IMR-90 (cell line): ENCODE measurements around the gene GJA5. TPM values are rescaled to one million over a fixed set of nuclear protein-coding genes. Genes with fewer than 3 reads are reported as not detected.

ENCODE experiments used
- ATAC-seq: fragments of 200-7000 bp; cut with Tn5 transposase; 2 replicates; pipeline ENCODE4 v1.9.1; 2020; ENCODE audit warnings: low read depth, mild to moderate bottlenecking, moderate library complexity
- BruUV-seq: library from RNA; stranded (reverse); fragments of 400-500 nt; replicated peaks from 2 replicates; lab custom pipeline; 2021; lab: Mats Ljungman, UMichigan
- CTCF ChIA-PET: fragments of 300-600 bp; formaldehyde crosslinking; extraction: SDS; loops from one replicate; lab custom pipeline; 2021; ENCODE audit warnings: antibody characterized with exemption; lab: Yijun Ruan, JAX
- POLR2A ChIA-PET: fragments of 300-600 bp; sonication (Branson Sonifier 250); formaldehyde crosslinking; loops from one replicate; lab custom pipeline; 2022; ENCODE audit warnings: antibody characterized with exemption; ENCODE audit not compliant: unreplicated experiment; lab: Charles Lee
- DNase-seq: peaks from one replicate; pipeline ENCODE4 v3.0.0; 2013
- H2AFZ ChIP-seq: replicated peaks from 2 replicates; pipeline ENCODE3; 2013; ENCODE audit warnings: low read length, mild to moderate bottlenecking; ENCODE audit not compliant: poor library complexity
- H2AK5ac ChIP-seq: 2 replicates; pipeline ENCODE4 v1.6.1; 2013; ENCODE audit warnings: low read depth, low read length, inconsistent platforms
- H2AK9ac ChIP-seq: replicated peaks from 2 replicates; pipeline ENCODE3; 2013; ENCODE audit warnings: mild to moderate bottlenecking, low read depth, low read length, moderate library complexity; ENCODE audit not compliant: poor library complexity
- H2BK120ac ChIP-seq: 2 replicates; pipeline ENCODE4 v1.6.1; 2013; ENCODE audit warnings: low read depth, low read length, inconsistent platforms
- H2BK15ac ChIP-seq: 3 replicates; pipeline ENCODE4 v1.6.1; 2013; ENCODE audit warnings: low read depth, low read length, inconsistent platforms
- H2BK20ac ChIP-seq: 2 replicates; pipeline ENCODE4 v1.6.1; 2013; ENCODE audit warnings: low read depth, mild to moderate bottlenecking, inconsistent platforms, low read length, moderate library complexity
- H2BK5ac ChIP-seq: 2 replicates; pipeline ENCODE4 v1.6.1; 2013; ENCODE audit warnings: mild to moderate bottlenecking, low read depth, low read length, inconsistent platforms; ENCODE audit not compliant: poor library complexity, severe bottlenecking
- H3K14ac ChIP-seq: replicated peaks from 2 replicates; pipeline ENCODE4 v1.6.1; 2013; ENCODE audit warnings: low read depth, low read length, inconsistent platforms
- H3K18ac ChIP-seq: 2 replicates; pipeline ENCODE4 v1.6.1; 2013; ENCODE audit warnings: low read depth, low read length, control low read depth
- H3K23ac ChIP-seq: 2 replicates; pipeline ENCODE4 v1.6.1; 2013; ENCODE audit warnings: low read depth, low read length, inconsistent platforms
- H3K27ac ChIP-seq: 2 replicates; pipeline ENCODE4 v1.5.1; 2013; ENCODE audit warnings: mild to moderate bottlenecking, control low read depth, low read length; ENCODE audit not compliant: insufficient read depth
- H3K27me3 ChIP-seq: 2 replicates; pipeline ENCODE4 v1.6.1; 2013; ENCODE audit warnings: low read length; ENCODE audit not compliant: control insufficient read depth, insufficient read depth
- H3K36me3 ChIP-seq: 2 replicates; pipeline ENCODE4 v1.6.1; 2013; ENCODE audit warnings: low read length, mixed read lengths; ENCODE audit not compliant: control insufficient read depth, insufficient read depth
- H3K4ac ChIP-seq: 2 replicates; pipeline ENCODE4 v1.6.1; 2013; ENCODE audit warnings: low read depth, low read length, inconsistent platforms
- H3K4me1 ChIP-seq: 2 replicates; pipeline ENCODE4 v1.6.1; 2013; ENCODE audit warnings: low read length, mixed read lengths; ENCODE audit not compliant: control insufficient read depth, insufficient read depth
- H3K4me2 ChIP-seq: 2 replicates; pipeline ENCODE4 v1.6.1; 2013; ENCODE audit warnings: low read depth, mild to moderate bottlenecking, control low read depth, low read length, moderate library complexity
- H3K4me3 ChIP-seq: 2 replicates; pipeline ENCODE4 v1.5.1; 2013; ENCODE audit warnings: low read depth, mild to moderate bottlenecking, control low read depth, low read length, moderate library complexity; ENCODE audit not compliant: insufficient read depth
- H3K56ac ChIP-seq: 2 replicates; pipeline ENCODE4 v1.6.1; 2013; ENCODE audit warnings: low read length, inconsistent platforms; ENCODE audit not compliant: insufficient read depth; ENCODE audit errors: extremely low read depth
- H3K79me1 ChIP-seq, 2 experiments: 2 replicates each; pipeline ENCODE4 v1.6.1; 2013; ENCODE audit warnings: low read length in 2 of 2, inconsistent platforms in 1 of 2, low read depth in 1 of 2
- H3K9ac ChIP-seq: 2 replicates; pipeline ENCODE4 v1.6.1; 2013; ENCODE audit warnings: low read depth, low read length, control low read depth
- H3K9me1 ChIP-seq: 2 replicates; pipeline ENCODE4 v1.6.1; 2013; ENCODE audit warnings: low read length, inconsistent platforms; ENCODE audit not compliant: insufficient read depth
- H3K9me3 ChIP-seq: 2 replicates; pipeline ENCODE4 v1.6.1; 2013; ENCODE audit warnings: low read length; ENCODE audit not compliant: control insufficient read depth, insufficient read depth
- H4K20me1 ChIP-seq: 2 replicates; pipeline ENCODE4 v1.6.1; 2013; ENCODE audit warnings: low read length, inconsistent platforms; ENCODE audit not compliant: insufficient read depth
- H4K5ac ChIP-seq: 2 replicates; pipeline ENCODE4 v1.6.1; 2013; ENCODE audit warnings: mild to moderate bottlenecking, low read depth, low read length, control low read depth
- H4K8ac ChIP-seq, 2 experiments: 2 replicates each; pipeline ENCODE4 v1.6.1; 2013; ENCODE audit warnings: low read depth in 2 of 2, low read length in 2 of 2, control low read depth in 1 of 2, inconsistent platforms in 1 of 2
- H4K91ac ChIP-seq: 2 replicates; pipeline ENCODE4 v1.6.1; 2013; ENCODE audit warnings: low read depth, low read length, inconsistent platforms; ENCODE audit not compliant: insufficient read depth
- BHLHE40 ChIP-seq: fragments of 150-350 bp; IDR thresholded peaks from 2 replicates; pipeline ENCODE4 v1.6.1; 2016; ENCODE audit warnings: mild to moderate bottlenecking, low read depth, low read length
- CHD1 ChIP-seq: IDR thresholded peaks from 2 replicates; pipeline ENCODE4 v1.6.1; 2012; ENCODE audit warnings: low read depth, low read length, improper control_type of control experiment
- MAFK ChIP-seq: IDR thresholded peaks from 2 replicates; pipeline ENCODE4 v1.6.1; 2012; ENCODE audit warnings: low read depth, low read length, improper control_type of control experiment
- MAZ ChIP-seq: IDR thresholded peaks from 2 replicates; pipeline ENCODE4 v1.6.1; 2012; ENCODE audit warnings: low read depth, mild to moderate bottlenecking, low read length, improper control_type of control experiment, moderate library complexity, borderline replicate concordance
- MXI1 ChIP-seq: IDR thresholded peaks from 2 replicates; pipeline ENCODE4 v1.6.1; 2012; ENCODE audit warnings: low read depth, mild to moderate bottlenecking, low read length, moderate library complexity, borderline replicate concordance
- NFE2L2 ChIP-seq: fragments of 150-350 bp; IDR thresholded peaks from 2 replicates; pipeline ENCODE4 v1.6.1; 2016; ENCODE audit warnings: low read depth, mild to moderate bottlenecking, low read length
- POLR2A ChIP-seq: IDR thresholded peaks from 2 replicates; pipeline ENCODE4 v1.6.1; 2012; ENCODE audit warnings: mild to moderate bottlenecking, low read depth, low read length
- RAD21 ChIP-seq: IDR thresholded peaks from 2 replicates; pipeline ENCODE4 v1.6.1; 2012; ENCODE audit warnings: low read length, improper control_type of control experiment
- RCOR1 ChIP-seq: IDR thresholded peaks from 2 replicates; pipeline ENCODE4 v1.6.1; 2012; ENCODE audit warnings: mild to moderate bottlenecking, low read length, improper control_type of control experiment; ENCODE audit not compliant: insufficient replicate concordance
- RFX5 ChIP-seq: IDR thresholded peaks from 2 replicates; pipeline ENCODE4 v1.8.0; 2012; ENCODE audit warnings: low read depth, mild to moderate bottlenecking, low read length, moderate library complexity
- SMC3 ChIP-seq: fragments of 150-350 bp; IDR thresholded peaks from 2 replicates; pipeline ENCODE4 v1.6.1; 2016; ENCODE audit warnings: low read depth, mild to moderate bottlenecking, antibody characterized with exemption, low read length, moderate library complexity
- WGBS, 2 experiments: methylation state at CpG; one replicate each; pipeline versions ENCODE4 v1.1.5 to v1.1.7; 2013; ENCODE audit warnings: missing lambda C conversion rate in 2 of 2; ENCODE audit not compliant: insufficient read length in 1 of 2; ENCODE audit errors: extremely low coverage in 2 of 2; 5-methylcytosine and 5-hydroxymethylcytosine counted together
- dilution Hi-C: fragments of 300-500 bp; cut with HindIII; formaldehyde crosslinking; loops from one replicate; pipeline ENCODE4 v1.14.3; 2018; ENCODE audit warnings: low sequenced_read_pairs; ENCODE audit not compliant: unreplicated experiment
- in situ Hi-C: fragments of 300-500 bp; cut with MboI; formaldehyde crosslinking; loops from 3 replicates; pipeline ENCODE4 v1.14.3; 2019; ENCODE audit warnings: low sequenced_read_pairs, inconsistent platforms, mixed read lengths
- intact Hi-C: fragments of 100-400 bp; cut with micrococcal nuclease; formaldehyde crosslinking; loops from 2 replicates; pipeline ENCODE4 v1.10.0; 2022
- polyA plus RNA-seq, 3 experiments: library from polyadenylated mRNA; depleted of rRNA; stranded (reverse); fragments of >200 nt; gene quantifications; 2 replicates each; pipeline ENCODE4 v1.2.3, GENCODE V29; 2012; ENCODE audit warnings: low replicate concordance in 1 of 3
- total RNA-seq: library from RNA; depleted of rRNA; stranded (reverse); fragments of >200 nt; gene quantifications from 2 replicates; pipeline ENCODE4 v1.2.3, GENCODE V29; 2012
- TF ChIP-seq, protein P1 (sequence below): fragments of 150-350 bp; IDR thresholded peaks from 2 replicates; pipeline ENCODE4 v1.6.1; 2017; ENCODE audit warnings: mild to moderate bottlenecking, antibody characterized with exemption, low read length, low read depth
- TF ChIP-seq, protein P2 (sequence below): fragments of 150-350 bp; IDR thresholded peaks from 2 replicates; pipeline ENCODE4 v1.6.1; 2016; ENCODE audit warnings: low read depth, mild to moderate bottlenecking, low read length, moderate library complexity, borderline replicate concordance
- TF ChIP-seq, protein P3 (sequence below): conservative IDR thresholded peaks from 2 replicates; pipeline ENCODE4 v1.5.1; 2012; ENCODE audit warnings: mild to moderate bottlenecking, low read depth, low read length, improper control_type of control experiment

The GJA5 gene
- total and polyA plus RNA-seq, 2 of the 4 experiments (the other 2 are of a cell fraction), result not detected

DNA sequence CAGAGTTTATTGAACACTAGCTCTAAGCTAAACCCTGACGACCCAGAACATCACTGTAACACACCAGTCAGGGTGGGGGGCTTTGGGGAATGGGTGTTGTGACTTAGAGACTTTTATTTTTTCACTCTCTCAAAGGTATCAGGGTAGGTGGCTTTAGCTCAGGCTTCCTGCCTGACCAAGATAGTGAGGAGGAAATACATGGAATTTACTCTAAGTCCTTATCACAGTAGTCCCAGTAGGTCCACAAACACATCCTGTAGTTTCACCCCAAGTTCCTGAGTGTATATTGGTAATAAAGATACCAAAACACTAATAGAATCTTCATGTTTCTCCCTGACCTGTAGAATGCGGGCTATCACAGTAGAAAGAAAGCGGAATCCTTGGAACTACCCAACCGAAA is 15.1 kb downstream of the GJA5 start:
- Histone ChIP-seq H4K5ac (no peak overlapping the region), H2AK5ac (no peak overlapping the region), H3K14ac (no peak overlapping the region), H2BK15ac (no peak overlapping the region), H3K27me3 (no peaks in the 10 kb centered on the region; the same call in 1 of the 2 replicates), H3K4me3 (no peak overlapping the region), H3K9me3 (no peaks in the 10 kb centered on the region), H4K20me1 (no peaks in the 10 kb centered on the region), H3K79me1 (no peaks in the 10 kb centered on the region), H2AK9ac (no peak overlapping the region), H3K36me3 (no peaks in the 10 kb centered on the region), H2BK5ac (no peak overlapping the region), H2BK120ac (no peak overlapping the region), H3K27ac (no peak overlapping the region), H3K4ac (no peak overlapping the region), H3K4me1 (no peaks in the 10 kb centered on the region), H3K9me1 (no peaks in the 10 kb centered on the region), H3K9ac (no peak overlapping the region), H4K91ac (no peak overlapping the region), H3K23ac (no peak overlapping the region), H3K4me2 (no peak overlapping the region), H4K8ac (no peak overlapping the region), H2AFZ (no peak overlapping the region), H3K18ac (no peak overlapping the region), H2BK20ac (no peak overlapping the region), H3K56ac (no peak overlapping the region)
- in situ Hi-C loops, result no loop called here
- ATAC-seq (no peak), DNase-seq (no peak)
- POLR2A ChIA-PET, result no interaction called here
- TF ChIP-seq SMC3 (no peak), CHD1 (no peak), MAFK (no peak), POLR2A (no peak), RCOR1 (no peak), BHLHE40 (no peak), RAD21 (no peak), NFE2L2 (no peak), RFX5 (no peak), MXI1 (no peak), MAZ (no peak)
- TF ChIP-seq, protein P1, sequence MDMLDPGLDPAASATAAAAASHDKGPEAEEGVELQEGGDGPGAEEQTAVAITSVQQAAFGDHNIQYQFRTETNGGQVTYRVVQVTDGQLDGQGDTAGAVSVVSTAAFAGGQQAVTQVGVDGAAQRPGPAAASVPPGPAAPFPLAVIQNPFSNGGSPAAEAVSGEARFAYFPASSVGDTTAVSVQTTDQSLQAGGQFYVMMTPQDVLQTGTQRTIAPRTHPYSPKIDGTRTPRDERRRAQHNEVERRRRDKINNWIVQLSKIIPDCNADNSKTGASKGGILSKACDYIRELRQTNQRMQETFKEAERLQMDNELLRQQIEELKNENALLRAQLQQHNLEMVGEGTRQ, result no peak
- TF ChIP-seq, protein P2, sequence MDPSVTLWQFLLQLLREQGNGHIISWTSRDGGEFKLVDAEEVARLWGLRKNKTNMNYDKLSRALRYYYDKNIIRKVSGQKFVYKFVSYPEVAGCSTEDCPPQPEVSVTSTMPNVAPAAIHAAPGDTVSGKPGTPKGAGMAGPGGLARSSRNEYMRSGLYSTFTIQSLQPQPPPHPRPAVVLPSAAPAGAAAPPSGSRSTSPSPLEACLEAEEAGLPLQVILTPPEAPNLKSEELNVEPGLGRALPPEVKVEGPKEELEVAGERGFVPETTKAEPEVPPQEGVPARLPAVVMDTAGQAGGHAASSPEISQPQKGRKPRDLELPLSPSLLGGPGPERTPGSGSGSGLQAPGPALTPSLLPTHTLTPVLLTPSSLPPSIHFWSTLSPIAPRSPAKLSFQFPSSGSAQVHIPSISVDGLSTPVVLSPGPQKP, result no peak
- TF ChIP-seq, protein P3, sequence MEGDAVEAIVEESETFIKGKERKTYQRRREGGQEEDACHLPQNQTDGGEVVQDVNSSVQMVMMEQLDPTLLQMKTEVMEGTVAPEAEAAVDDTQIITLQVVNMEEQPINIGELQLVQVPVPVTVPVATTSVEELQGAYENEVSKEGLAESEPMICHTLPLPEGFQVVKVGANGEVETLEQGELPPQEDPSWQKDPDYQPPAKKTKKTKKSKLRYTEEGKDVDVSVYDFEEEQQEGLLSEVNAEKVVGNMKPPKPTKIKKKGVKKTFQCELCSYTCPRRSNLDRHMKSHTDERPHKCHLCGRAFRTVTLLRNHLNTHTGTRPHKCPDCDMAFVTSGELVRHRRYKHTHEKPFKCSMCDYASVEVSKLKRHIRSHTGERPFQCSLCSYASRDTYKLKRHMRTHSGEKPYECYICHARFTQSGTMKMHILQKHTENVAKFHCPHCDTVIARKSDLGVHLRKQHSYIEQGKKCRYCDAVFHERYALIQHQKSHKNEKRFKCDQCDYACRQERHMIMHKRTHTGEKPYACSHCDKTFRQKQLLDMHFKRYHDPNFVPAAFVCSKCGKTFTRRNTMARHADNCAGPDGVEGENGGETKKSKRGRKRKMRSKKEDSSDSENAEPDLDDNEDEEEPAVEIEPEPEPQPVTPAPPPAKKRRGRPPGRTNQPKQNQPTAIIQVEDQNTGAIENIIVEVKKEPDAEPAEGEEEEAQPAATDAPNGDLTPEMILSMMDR, result no peak
- CTCF ChIA-PET, result no interaction called here
- WGBS, 2 experiments, result no CpG with 5 or more reads among the region's 4 CpGs
- no TSS peak for BruUV-seq
- intact Hi-C loops, result no loop called here
- dilution Hi-C loops, result no loop called here
